GM18907 (cell line): ENCODE results near the gene SINHCAF.

ENCODE experiments used
- ATAC-seq: cut with Tn5 transposase; IDR thresholded peaks from one replicate; pipeline ENCODE4 v1.9.1; 2021; ENCODE audit warnings: mild to moderate bottlenecking, moderate library complexity; ENCODE audit not compliant: unreplicated experiment

The SINHCAF gene

DNA sequence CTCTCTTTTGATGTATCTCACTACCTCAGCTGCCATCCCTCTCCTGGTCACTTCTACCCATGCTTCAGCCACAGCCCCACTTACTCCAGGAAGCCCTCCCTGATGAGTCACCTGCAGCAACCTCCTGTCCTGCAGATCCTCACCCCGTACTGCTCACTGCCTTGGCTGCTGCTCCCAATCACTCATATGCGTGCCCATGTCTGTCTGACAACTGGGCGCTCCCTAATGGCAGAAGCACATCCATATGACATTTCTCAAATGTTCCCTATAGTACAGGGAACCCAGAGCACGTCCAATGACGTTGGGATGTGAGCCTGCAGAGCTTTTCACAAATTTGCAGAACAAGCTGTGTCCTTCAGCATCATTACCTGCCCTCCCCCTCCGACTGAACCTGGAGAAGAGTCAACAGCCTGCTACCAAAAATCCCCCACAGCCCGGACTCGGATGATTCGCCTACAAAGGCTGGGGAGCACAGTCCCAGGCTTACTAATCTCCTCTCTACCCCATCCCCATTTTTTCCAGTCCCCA is 90.0 kb downstream of the SINHCAF start:
- no peak for ATAC-seq

DNA sequence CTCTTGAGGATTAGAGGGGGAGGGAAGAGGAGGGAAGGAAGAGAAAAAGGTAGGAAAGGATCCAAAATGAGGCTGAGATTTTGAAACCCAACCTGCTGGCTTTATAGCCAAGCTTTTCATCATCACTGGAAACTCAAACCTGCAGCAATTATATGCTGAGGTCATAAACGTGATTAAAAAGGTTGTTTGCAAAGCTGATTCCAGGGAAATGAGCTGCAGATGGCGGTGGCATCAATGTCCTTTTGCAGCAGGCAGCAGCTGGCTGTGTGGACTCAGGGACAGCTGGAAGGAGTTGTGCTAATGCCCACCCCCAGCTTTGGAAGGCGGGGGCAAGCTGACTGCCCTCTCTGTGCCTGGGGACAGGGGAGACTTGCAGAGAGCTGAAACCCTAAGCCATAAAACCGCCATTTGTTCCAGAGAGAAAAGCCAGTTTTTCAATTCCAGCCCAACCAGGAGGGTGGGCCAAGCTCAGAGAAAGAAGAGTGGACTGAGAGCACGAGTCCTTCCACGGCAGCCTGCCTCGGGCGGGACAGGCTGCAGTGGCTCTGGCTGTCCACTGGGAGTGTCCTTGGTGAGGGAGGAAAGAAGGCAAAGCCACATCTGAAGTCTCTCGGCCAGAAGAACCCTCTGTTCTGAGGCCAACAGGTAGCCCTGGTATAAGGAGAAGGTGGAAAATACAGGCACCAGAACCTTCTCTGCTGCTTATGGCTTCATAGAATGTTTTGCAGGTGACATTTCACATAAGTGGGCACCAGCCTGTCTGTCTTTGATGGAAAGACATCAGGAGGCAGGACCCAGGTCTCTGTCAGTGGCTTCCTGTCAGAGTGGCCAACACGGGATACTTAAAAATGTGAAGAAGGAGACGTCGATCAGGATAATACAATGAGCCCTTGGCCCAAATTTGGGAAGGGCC is 90.7 kb downstream of the SINHCAF start:
- no peak for ATAC-seq

DNA sequence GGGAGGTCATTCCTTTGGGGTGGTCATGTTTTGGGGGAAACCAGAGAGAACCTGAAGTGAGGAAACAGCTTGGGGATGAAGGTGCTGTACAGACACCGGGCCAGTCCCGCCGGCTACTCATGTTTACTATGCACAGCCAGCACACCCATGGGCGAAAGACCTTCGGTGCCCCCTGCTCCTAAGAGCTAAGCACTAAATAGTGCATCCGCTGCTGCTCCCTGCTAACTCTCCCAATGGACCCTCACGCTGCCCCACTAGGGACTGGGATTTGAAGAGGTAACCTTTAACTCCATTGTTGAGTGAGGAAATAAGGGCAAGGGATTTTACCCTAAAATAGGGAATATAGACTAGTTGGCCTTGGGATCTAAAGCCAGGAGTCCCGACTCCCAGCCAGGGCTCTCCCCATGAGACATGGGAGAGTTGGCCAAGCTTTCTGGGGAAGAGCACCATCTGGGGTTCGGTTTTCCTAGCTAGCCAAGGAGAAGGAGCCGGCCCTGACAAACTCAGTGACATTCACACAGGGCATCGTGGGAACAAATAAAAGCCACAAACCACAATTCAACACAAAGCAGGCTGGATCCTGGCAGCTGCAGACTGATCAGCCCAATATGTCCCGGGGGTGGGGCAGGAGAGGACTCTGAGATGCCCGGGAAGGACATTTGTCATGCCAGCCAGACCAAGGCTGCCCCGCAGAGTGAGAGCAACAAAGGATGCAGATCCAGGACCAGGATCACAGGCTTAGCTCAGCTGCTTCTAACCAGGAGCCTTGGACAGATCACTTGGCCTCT is 91.7 kb downstream of the SINHCAF start:
- no peak for ATAC-seq

DNA sequence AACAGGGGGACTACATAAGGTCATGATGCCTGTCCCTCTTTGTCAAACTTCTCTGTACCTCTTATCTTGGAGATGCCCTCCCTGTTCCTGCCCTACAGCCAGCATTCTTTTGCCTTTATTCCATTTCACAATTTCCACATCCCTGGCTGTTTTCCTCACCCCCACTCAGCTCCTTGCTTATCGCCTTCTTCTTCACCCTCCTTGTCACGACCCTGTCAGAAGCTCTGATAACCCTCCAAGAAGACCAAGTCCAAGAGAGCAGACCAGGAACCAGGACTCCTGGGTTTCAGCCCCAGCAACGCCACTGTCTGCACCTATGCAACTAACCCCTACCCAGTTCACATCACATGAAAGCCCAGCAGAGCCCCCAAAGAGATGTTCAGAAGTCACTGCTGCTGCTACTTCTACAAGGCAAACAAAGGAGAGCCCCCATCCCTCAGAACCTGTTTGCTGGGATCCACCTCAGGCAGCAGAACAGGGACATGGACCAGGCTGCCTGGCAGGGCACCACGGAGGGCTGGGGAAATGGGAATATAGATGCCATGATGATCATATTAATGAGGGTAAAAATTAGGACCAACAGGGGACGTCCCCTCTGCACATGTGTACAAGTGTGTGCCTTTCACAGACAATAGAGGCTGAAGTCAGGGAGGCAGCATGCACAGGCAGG is 92.8 kb downstream of the SINHCAF start:
- no peak for ATAC-seq

DNA sequence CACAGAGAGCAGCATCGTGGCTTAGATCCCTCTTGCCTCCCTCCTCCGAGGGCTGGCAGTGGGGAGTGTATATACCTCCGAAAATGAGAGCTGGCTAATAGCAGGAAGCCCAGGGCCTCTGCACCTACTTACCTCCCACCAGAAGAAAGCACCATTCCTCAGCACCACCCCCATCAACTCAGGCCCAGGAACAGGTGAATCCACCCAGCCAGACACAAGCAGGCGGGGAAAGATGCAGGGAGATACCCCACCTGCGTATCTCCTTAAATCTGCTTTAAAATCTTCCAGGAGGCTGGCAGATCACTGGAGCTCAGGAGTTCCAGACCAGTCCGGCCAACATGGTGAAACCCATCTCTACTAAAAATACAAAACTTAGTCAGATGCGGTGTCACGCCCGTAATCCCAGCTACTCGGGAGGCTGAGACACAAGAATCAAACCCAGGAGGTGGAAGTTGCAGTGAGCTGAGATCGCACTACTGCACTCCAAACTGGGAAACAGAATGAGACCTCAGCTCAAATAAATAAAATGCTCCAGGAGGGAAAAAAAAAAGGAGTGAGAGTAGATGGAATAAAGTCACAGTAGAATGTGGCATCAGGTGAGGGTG is 93.5 kb downstream of the SINHCAF start:
- no peak for ATAC-seq

DNA sequence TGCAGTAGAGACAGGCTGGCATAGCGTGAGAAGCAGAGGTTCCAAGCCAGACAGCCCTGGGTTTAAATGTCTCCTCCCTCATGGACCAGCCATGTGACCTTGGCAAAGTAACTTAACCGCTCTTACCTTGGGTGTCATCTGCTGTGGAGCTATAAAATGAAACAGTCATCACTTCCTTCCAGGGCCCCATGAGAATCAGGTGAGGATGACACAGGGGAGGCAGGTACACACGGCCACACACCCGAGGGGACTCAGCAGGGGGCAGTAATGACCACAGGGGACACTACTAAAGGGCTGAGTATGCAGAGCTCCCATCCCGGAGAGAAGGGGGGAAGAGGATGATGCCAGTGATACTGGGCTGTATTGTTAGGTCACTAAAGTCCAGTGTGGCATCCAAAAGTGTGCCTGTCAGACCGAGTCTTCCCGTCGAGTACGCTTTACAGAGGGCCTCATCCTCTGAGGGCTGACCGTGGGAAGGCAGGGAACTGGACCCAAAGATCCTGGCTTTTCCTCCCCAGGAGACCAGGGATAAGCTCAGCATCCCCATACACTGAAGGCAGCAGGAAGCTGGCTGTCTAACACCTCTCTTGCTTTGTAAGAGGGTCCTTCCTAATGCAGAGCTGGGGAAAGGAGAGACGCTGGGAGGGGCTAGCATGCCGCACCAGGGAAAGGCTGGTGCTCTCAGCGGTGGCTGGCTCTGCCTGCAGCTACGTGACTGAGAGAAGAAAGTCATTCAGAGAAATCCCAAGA is 94.2 kb downstream of the SINHCAF start:
- ATAC-seq = no peak
